ENCODE data around the gene PLEK2. TPM values are rescaled to one million over a fixed set of nuclear protein-coding genes. Genes with fewer than 3 reads are reported as not detected.

The PLEK2 gene
- polyA plus RNA-seq, 1 donor (not counting 4 experiments of a cell fraction or from before 2014, with no cell fraction given): 219 TPM

GRCh38 chr14:67395876-67396189 lies 16.1 kb downstream of the PLEK2 start:
- H3K4me2 ChIP-seq (ENCODE audit: control insufficient read depth, extremely low read depth, insufficient read depth, low read depth, low read length): no peak overlapping the region
- peaks cover 2% of the 10 kb centered on the region for H3K9me1 ChIP-seq (ENCODE audit: control insufficient read depth, extremely low read depth, insufficient read depth, low read length)
- no peaks in the 10 kb centered on the region for H3K27me3 ChIP-seq (ENCODE audit: control insufficient read depth, extremely low read depth, insufficient read depth, low read length)
- peaks cover 17% of the 10 kb centered on the region for H4K20me1 ChIP-seq (ENCODE audit: control insufficient read depth, extremely low read depth, insufficient read depth, low read length)
- no peak for FAIRE-seq
- peaks cover 38 to 63% of the 10 kb centered on the region in 2 experiments for H3K36me3 ChIP-seq (ENCODE audit: control insufficient read depth in 2 of 2, extremely low read depth in 1 of 2, insufficient read depth in 2 of 2, low read length in 2 of 2)
- no peaks in the 10 kb centered on the region for H3K4me1 ChIP-seq (ENCODE audit: control insufficient read depth, extremely low read depth, insufficient read depth, low read length)
- dilution Hi-C loops (cut with MboI; ENCODE audit: extremely low pct_ligation_motif_present, low sequenced_read_pairs): no loop called here
- H3K4me3 ChIP-seq (ENCODE audit: control insufficient read depth in 2 of 3, extremely low read depth in 1 of 3, insufficient read depth in 2 of 3, low read depth in 1 of 3, low read length in 3 of 3): no peak overlapping the region
- H2AFZ ChIP-seq (ENCODE audit: control insufficient read depth, low read length): no peak overlapping the region
- no peak for DNase-seq (ENCODE audit: low read depth, low spot score)
- TF ChIP-seq, protein P1, sequence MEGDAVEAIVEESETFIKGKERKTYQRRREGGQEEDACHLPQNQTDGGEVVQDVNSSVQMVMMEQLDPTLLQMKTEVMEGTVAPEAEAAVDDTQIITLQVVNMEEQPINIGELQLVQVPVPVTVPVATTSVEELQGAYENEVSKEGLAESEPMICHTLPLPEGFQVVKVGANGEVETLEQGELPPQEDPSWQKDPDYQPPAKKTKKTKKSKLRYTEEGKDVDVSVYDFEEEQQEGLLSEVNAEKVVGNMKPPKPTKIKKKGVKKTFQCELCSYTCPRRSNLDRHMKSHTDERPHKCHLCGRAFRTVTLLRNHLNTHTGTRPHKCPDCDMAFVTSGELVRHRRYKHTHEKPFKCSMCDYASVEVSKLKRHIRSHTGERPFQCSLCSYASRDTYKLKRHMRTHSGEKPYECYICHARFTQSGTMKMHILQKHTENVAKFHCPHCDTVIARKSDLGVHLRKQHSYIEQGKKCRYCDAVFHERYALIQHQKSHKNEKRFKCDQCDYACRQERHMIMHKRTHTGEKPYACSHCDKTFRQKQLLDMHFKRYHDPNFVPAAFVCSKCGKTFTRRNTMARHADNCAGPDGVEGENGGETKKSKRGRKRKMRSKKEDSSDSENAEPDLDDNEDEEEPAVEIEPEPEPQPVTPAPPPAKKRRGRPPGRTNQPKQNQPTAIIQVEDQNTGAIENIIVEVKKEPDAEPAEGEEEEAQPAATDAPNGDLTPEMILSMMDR (optimal IDR thresholded peaks at IDR 0.05 in 1 of 3, IDR thresholded peaks at IDR 0.05 in 1 of 3, conservative IDR thresholded peaks at IDR 0.05 in 1 of 3; ENCODE audit: extremely low read depth in 1 of 3, insufficient read depth in 2 of 3, low read length in 3 of 3): no peak
- TF ChIP-seq EZH2 (IDR thresholded peaks at IDR 0.05; ENCODE audit: low read length): no peak
- peaks cover 63% of the 10 kb centered on the region for H3K79me2 ChIP-seq (ENCODE audit: control insufficient read depth, insufficient read depth, low read length)
- H3K27ac ChIP-seq (ENCODE audit: control insufficient read depth, insufficient read depth, low read length): no peak overlapping the region
- H3K9me3 ChIP-seq (ENCODE audit: control insufficient read depth, low read depth, low read length): no peaks in the 10 kb centered on the region
- no peak overlapping the region for H3K9ac ChIP-seq (ENCODE audit: control insufficient read depth, extremely low read depth, insufficient read depth, low read length)

DNA sequence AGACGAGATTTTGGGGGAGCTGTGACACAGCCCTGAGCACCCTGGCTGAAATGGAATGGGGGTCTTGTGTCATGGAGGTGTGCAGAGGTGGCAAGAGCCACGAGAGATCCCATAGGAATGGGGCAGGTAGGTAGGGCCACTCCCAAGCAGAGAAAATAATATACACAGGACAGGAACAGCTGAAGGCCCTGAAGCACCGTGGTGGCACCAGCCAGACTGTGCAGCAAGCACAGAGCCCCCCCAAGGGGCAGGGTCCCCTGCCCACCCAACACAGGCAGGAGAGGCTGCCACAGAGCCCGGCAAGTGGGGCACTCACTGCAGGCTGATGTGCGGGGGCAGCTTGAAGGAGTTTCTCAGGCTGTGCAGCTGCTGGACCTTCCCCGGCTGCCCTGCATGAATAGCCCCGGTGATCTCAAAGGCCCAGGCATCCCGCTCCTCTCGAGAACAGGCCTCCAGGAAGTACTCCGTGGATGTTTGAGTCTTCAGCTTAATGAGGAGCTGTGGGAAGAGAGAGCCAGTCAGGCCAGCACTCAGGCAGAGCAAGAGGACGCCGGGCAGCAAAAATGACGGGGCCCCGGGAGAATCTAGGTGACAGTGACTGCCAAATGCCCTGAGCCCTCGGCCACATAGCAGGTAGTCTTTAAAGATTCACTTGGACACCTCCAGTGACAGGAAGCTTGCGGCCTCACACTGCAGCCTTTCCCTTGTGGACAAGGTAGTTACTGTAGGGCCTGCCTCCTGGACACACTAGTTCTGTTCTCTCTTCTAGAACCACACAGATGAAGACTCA lies 16.7 kb downstream of the PLEK2 start:
- Histone ChIP-seq H3K9me3 (ENCODE audit: control insufficient read depth, low read depth, low read length) (no peaks in the 10 kb centered on the region), H3K4me3 (ENCODE audit: control insufficient read depth in 2 of 3, extremely low read depth in 1 of 3, insufficient read depth in 2 of 3, low read depth in 1 of 3, low read length in 3 of 3) (no peak overlapping the region), H3K27me3 (ENCODE audit: control insufficient read depth, extremely low read depth, insufficient read depth, low read length) (no peaks in the 10 kb centered on the region), H3K9ac (ENCODE audit: control insufficient read depth, extremely low read depth, insufficient read depth, low read length) (no peak overlapping the region), H3K4me2 (ENCODE audit: control insufficient read depth, extremely low read depth, insufficient read depth, low read depth, low read length) (no peak overlapping the region), H3K4me1 (ENCODE audit: control insufficient read depth, extremely low read depth, insufficient read depth, low read length) (no peaks in the 10 kb centered on the region), H2AFZ (ENCODE audit: control insufficient read depth, low read length) (no peak overlapping the region), H3K27ac (ENCODE audit: control insufficient read depth, insufficient read depth, low read length) (no peak overlapping the region), H3K36me3 (ENCODE audit: control insufficient read depth in 2 of 2, extremely low read depth in 1 of 2, insufficient read depth in 2 of 2, low read length in 2 of 2) (peaks cover 41 to 67% of the 10 kb centered on the region in 2 experiments), H3K79me2 (ENCODE audit: control insufficient read depth, insufficient read depth, low read length) (peaks cover 60% of the 10 kb centered on the region), H4K20me1 (ENCODE audit: control insufficient read depth, extremely low read depth, insufficient read depth, low read length) (peaks cover 13% of the 10 kb centered on the region), H3K9me1 (ENCODE audit: control insufficient read depth, extremely low read depth, insufficient read depth, low read length) (peaks cover 2% of the 10 kb centered on the region)
- DNase-seq (ENCODE audit: low read depth, low spot score) (no peak), FAIRE-seq (no peak)
- dilution Hi-C loops (cut with MboI; ENCODE audit: extremely low pct_ligation_motif_present, low sequenced_read_pairs): no loop called here
- TF ChIP-seq, protein P1 (optimal IDR thresholded peaks at IDR 0.05 in 1 of 3, IDR thresholded peaks at IDR 0.05 in 1 of 3, conservative IDR thresholded peaks at IDR 0.05 in 1 of 3; ENCODE audit: extremely low read depth in 1 of 3, insufficient read depth in 2 of 3, low read length in 3 of 3): no peak
- TF ChIP-seq EZH2 (IDR thresholded peaks at IDR 0.05; ENCODE audit: low read length): no peak
